GM18511 (cell line): ENCODE results near the gene CTCF.
A peak's percentile ranks its signal among the peaks of the same experiment; 100 is the strongest.

Experiments
- ATAC-seq: cut with Tn5 transposase; IDR thresholded peaks from one replicate; pipeline ENCODE4 v1.9.1; 2021; ENCODE audit warnings: mild to moderate bottlenecking, moderate library complexity; ENCODE audit not compliant: unreplicated experiment

The CTCF gene

DNA sequence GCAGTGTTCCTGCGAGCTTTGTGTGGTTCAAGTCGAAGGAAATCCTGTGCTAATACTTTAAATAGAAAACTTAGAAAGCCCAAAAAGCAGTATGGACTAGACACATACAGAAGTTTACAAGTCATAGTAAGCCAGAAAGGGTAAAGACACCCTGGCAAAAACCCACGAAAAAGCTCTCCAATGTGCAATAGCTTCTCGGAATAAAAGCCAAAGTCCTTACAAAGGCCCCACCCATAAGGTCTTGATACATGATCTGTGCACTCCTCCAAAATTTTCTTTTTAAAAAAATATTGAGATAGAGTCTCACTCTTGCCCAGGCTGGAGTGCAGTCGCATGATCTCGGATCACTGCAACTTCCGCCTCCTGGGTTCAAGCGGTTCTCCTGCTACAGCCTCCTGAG lies 114.6 kb downstream of the CTCF start:
- ATAC-seq = no peak

DNA sequence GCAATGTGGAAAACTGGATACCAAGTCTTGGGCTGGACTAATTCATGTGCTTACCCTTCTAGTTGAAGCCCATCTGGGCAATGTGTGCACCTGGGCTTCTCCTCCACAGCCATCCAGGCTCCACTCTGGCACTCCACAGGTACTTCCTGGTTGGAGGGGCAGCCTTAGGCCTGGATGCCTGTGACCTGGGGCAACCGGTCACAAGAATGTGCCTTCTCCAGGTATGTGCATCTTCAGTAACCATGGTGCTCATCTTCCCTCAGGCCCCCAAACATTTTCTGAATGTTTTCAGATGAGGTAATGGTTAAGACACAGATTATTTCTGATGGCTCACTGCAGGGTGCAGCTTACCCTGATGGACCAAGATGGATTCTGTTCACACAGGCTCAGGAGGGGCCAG lies 115.4 kb downstream of the CTCF start:
- no peak for ATAC-seq

DNA sequence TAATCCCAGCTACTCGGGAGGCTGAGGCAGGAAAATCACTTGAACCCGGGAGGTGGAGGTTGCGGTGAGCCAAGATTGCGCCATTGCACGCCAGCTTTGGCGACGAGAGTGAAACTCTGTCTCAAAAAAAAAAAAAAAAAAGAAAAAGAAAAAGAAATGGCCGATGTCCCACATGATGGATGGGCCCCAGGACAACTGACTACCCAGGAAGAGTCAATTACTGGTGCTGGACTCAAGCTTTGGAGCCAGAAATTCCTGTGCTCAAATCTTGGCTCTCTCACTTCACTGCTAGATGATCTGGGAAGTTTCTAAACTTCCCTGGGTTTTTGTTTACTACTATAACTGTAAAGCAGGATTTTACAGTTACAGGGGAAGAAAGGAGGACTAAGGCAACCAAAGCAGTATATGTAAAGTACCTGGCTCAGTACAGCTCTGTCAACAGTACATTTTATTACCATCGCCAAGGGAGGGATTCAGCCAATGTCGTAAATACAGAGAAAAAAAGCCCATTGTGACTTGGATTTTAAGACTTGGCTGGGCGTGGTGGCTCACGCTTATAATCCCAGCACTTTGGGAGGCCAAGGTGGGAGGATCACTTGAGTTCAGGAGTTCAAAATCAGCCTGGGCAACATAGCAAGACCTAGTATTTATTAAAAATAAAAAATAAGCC lies 116.2 kb downstream of the CTCF start:
- no peak for ATAC-seq

DNA sequence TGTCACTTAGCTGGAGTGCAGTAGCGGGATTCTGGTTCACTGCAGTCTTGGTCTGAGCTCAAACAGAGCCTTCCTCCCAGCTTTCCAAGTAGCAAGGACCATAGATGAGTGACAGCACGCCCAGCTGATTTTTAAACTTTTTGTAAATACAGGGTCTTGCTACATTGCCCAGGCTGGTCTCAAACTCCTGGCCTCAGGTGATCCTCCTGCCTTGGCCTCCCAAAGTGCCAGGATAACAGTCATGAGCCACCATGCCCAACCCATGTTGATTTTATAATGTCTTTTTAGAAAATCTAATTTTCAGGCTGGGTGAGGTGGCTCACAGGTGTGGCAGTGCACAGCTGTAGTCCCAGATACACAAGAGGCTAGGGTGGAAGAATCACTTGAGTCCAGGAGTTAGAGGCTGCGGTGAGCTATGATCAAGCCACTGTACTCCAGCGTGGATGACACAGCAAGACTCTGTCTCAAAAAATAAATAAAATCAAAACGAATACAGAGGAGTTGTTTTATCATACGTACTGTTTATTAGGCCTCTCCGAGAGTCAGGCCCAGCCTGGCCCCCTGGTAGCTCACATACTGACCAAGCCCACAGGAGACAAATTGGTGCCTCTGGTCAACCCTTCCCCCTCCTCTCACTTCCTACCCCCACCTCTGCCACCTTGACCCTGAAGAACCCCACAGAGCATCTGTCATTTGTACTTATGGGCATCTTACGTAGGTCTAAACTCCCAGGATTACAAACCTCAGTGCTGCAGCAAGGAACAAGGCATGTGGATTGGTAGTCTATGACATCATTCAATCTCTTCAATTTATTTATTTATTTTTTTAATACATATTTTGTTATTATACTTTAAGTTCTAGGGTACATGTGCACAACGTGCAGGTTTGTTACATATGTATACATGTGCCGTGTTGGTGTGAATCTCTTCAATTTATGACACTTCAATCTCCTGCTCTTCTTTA lies 117.9 kb downstream of the CTCF start:
- ATAC-seq = no peak

DNA sequence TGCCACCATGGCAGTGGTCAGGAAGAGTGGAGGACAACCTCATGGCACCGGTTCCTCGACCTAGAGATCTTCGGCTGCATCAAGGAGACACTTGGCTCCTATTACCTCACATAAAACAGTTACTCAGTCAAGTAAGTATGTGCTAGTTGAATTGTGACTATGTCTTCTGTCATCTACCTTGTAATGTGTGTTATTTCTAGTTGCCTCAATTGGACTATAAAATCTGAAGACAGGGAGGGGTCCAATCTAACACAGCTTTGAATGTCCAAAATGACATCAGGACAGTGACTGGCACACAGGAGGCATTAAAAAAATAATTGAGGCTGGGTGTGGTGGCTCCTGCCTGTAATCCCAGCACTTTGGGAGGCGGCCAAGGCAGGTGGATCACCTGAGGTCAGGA lies 121.4 kb downstream of the CTCF start:
- no peak for ATAC-seq

DNA sequence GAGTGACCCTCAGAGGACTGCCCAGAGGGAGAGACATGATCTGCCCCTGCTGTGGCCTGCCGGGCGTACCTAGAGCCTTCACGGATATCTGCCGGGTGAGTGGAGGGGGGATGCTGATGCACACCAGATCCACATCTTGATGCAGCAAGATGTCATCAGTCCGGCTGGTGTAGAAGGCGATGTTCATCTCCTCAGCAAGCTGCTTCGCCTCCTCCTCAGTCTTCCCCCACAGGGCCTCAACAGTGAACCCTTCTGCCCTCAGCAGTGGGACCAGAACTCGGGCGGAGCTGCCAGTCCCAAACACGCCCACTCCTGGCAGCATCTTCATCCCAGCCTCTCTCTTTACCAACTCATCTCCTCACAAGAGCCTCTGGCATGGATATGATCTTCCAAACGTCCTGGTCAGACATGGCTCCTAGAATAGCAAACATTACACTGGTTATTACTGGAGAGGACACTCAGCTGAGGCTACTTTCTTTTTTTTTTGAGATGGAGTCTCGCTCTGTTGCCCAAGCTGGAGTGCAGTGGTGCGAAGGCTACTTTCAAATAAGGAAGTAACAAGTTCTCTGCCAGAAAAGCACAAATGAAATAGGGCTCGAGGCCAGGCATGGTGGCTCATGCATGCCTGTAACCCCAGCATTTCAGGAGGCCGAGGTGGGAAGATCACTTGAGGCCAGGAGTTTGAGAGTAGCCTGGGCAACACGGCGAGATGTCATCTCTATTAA lies 123.2 kb downstream of the CTCF start:
- ATAC-seq = peak; percentile 55
